Tibial nerve (tissue), 4 donors: ENCODE data around the gene ANKHD1. TPM values are rescaled to one million over a fixed set of nuclear protein-coding genes. Genes with fewer than 3 reads are reported as not detected.

ENCODE experiments used
- DNase-seq, 2 donors: peaks; one replicate each; pipeline ENCODE4 v3.0.0-alpha.2; 2019; ENCODE audit warnings: low spot score in 2 of 2
- H3K27ac ChIP-seq, 4 donors: fragments of 200-600 bp; sonication (generic) in 3 of 4; one replicate each; pipeline ENCODE4 v1.5.1; 2017 to 2019; ENCODE audit warnings: mild to moderate bottlenecking in 1 of 4
- H3K27me3 ChIP-seq, 2 donors: fragments of 200-600 bp; sonication (generic) in 1 of 2; one replicate each; pipeline versions ENCODE4 v1.5.1 to v1.6.0; 2017 to 2019
- H3K36me3 ChIP-seq, 3 donors: fragments of 200-600 bp; sonication (generic); one replicate each; pipeline ENCODE4 v1.5.1; 2018 to 2019
- H3K4me1 ChIP-seq, 4 donors: fragments of 200-600 bp; sonication (generic) in 3 of 4; one replicate each; pipeline ENCODE4 v1.5.1; 2017 to 2019
- H3K4me3 ChIP-seq, 4 donors: fragments of 200-600 bp; sonication (generic) in 3 of 4; one replicate each; pipeline ENCODE4 v1.5.1; 2017 to 2019; ENCODE audit warnings: mild to moderate bottlenecking in 1 of 4, moderate library complexity in 1 of 4
- H3K9me3 ChIP-seq, 4 donors: fragments of 200-600 bp; sonication (generic) in 3 of 4; one replicate each; pipeline ENCODE4 v1.5.1; 2017 to 2019
- EP300 ChIP-seq, 2 donors: sonication (generic); formaldehyde crosslinking; IDR thresholded peaks; one replicate each; pipeline ENCODE4 v1.6.1; 2017; ENCODE audit warnings: antibody characterized with exemption in 2 of 2, mild to moderate bottlenecking in 1 of 2
- POLR2A ChIP-seq, 2 donors: fragments of 450-650 bp; IDR thresholded peaks; one replicate each; pipeline ENCODE4 v1.6.1; 2017; ENCODE audit warnings: antibody characterized with exemption in 2 of 2, mild to moderate bottlenecking in 2 of 2, moderate library complexity in 2 of 2
- WGBS, 2 donors: methylation state at CpG; one replicate each; pipeline ENCODE4 v1.1.5; 2018; 5-methylcytosine and 5-hydroxymethylcytosine counted together
- total RNA-seq, 4 donors: library from RNA; depleted of rRNA; stranded (reverse); fragments of >200 nt; gene quantifications; one replicate each; pipeline ENCODE4 v1.1.0, GENCODE V29; 2016
- TF ChIP-seq, protein P1 (sequence below), 5 experiments: fragments of 200-600 bp in 3 of 5; fragments of 450-650 bp in 2 of 5; sonication (generic) in 3 of 5; IDR thresholded peaks; one replicate each; pipeline ENCODE4 v1.5.1; 2016 to 2019; ENCODE audit warnings: antibody characterized with exemption in 5 of 5, mild to moderate bottlenecking in 3 of 5, moderate library complexity in 2 of 5

Gene ANKHD1
- total RNA-seq, 4 donors from 2014 or later: 119 to 212 (median 162) TPM

- DNase-seq: peak; percentile 42 to 69
- Histone ChIP-seq H3K27me3 (no peaks in the 10 kb centered on the region), H3K4me1 (peaks cover 0 to 10% (median 0%) of the 10 kb centered on the region in 4 donors), H3K27ac (no peak overlapping the region), H3K36me3 (no peaks in the 10 kb centered on the region), H3K9me3 (no peaks in the 10 kb centered on the region), H3K4me3 (peak overlapping the region in 1 of 4 donors; percentile 16)
- WGBS, 2 donors: 11 to 16% methylated on average over 19 to 29 of the region's 29 CpGs
- TF ChIP-seq, protein P1, sequence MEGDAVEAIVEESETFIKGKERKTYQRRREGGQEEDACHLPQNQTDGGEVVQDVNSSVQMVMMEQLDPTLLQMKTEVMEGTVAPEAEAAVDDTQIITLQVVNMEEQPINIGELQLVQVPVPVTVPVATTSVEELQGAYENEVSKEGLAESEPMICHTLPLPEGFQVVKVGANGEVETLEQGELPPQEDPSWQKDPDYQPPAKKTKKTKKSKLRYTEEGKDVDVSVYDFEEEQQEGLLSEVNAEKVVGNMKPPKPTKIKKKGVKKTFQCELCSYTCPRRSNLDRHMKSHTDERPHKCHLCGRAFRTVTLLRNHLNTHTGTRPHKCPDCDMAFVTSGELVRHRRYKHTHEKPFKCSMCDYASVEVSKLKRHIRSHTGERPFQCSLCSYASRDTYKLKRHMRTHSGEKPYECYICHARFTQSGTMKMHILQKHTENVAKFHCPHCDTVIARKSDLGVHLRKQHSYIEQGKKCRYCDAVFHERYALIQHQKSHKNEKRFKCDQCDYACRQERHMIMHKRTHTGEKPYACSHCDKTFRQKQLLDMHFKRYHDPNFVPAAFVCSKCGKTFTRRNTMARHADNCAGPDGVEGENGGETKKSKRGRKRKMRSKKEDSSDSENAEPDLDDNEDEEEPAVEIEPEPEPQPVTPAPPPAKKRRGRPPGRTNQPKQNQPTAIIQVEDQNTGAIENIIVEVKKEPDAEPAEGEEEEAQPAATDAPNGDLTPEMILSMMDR (IDR thresholded peaks at IDR 0.05): peak; percentile 86 to 91 (median 89)
- no peak for TF ChIP-seq EP300 (IDR thresholded peaks at IDR 0.05)
These were observed 38.6 kb upstream of the ANKHD1 start for GRCh38 chr5:140362875-140363630.

DNA sequence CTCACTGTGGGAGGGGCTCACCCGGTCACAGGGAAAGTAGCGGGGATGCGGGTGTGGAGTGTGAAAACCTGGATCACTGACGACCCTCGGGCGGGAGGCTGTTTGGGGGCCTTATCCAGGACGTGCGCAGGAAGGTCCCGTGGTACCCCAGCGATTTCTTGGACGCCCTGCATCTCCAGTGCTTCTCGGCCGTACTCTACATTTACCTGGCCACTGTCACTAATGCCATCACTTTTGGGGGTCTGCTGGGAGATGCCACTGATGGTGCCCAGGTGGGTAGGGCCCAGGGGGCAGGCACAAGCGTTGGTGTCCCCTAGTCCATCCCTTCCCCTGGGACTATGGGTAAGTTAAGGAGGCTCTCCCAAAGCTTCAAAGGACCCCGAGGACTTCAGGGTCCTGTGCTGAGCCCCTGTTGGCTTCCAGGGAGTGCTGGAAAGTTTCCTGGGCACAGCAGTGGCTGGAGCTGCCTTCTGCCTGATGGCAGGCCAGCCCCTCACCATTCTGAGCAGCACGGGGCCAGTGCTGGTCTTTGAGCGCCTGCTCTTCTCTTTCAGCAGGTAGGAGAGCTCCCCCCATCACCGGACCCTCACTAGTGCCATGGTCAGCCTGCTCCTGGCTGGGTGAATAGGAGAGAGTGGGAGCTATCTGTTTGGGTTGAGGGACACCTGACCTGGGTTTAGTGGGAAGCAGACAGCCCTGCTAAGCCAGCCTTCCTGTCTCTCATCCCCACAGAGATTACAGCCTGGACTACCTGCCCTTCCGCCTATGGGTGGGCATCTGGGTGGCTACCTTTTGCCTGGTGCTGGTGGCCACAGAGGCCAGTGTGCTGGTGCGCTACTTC lies 37.8 kb upstream of the ANKHD1 start:
- H3K27me3 ChIP-seq: no peaks in the 10 kb centered on the region
- H3K9me3 ChIP-seq: no peaks in the 10 kb centered on the region
- H3K4me3 ChIP-seq: peak overlapping the region in 1 of 4 donors; percentile 16
- H3K36me3 ChIP-seq: no peaks in the 10 kb centered on the region
- peaks cover 0 to 7% (median 0%) of the 10 kb centered on the region in 4 donors for H3K4me1 ChIP-seq
- no peak for DNase-seq
- H3K27ac ChIP-seq: no peak overlapping the region
- 51 to 66% methylated on average over 17 to 18 of the region's 20 CpGs for WGBS, 2 donors
- TF ChIP-seq, protein P1 (IDR thresholded peaks at IDR 0.05): no peak
- TF ChIP-seq EP300 (IDR thresholded peaks at IDR 0.05): no peak
- no peak for TF ChIP-seq POLR2A (IDR thresholded peaks at IDR 0.05)

DNA sequence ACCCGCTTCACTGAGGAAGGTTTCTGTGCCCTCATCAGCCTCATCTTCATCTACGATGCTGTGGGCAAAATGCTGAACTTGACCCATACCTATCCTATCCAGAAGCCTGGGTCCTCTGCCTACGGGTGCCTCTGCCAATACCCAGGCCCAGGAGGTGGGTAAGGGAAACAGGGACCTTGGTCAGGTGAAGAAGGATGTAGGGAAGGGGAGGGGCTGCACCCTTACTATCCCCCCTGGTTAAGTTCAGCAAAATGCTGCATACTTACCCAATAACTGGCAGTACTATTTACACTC lies 37.2 kb upstream of the ANKHD1 start:
- 87 to 100% methylated on average over 2 to 3 of the region's 3 CpGs for WGBS, 2 donors
- Histone ChIP-seq H3K27me3 (no peaks in the 10 kb centered on the region), H3K4me3 (no peak overlapping the region), H3K27ac (no peak overlapping the region), H3K36me3 (no peaks in the 10 kb centered on the region), H3K4me1 (peaks cover 0 to 6% (median 0%) of the 10 kb centered on the region in 4 donors), H3K9me3 (no peaks in the 10 kb centered on the region)
- no peak for DNase-seq
- TF ChIP-seq EP300 (IDR thresholded peaks at IDR 0.05) (no peak), POLR2A (IDR thresholded peaks at IDR 0.05) (no peak)
- TF ChIP-seq, protein P1 (IDR thresholded peaks at IDR 0.05): no peak

DNA sequence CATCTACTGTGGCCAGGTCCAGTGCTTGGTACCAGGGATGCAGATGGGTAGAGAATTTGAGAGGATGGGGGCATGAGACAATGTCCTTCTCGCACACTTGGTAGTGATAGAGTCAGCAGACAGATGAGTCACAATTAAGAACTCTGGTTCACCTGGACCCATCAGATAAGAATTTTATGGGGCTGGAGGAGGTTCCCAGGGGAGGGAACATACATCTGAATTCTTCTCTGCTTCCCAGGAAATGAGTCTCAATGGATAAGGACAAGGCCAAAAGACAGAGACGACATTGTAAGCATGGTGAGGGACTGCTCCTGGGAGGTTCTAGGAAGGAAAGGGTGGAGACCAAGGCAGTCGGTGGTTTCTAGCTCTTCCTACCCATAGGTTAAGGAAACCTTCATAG lies 36.4 kb upstream of the ANKHD1 start:
- Histone ChIP-seq H3K36me3 (no peaks in the 10 kb centered on the region), H3K9me3 (no peaks in the 10 kb centered on the region), H3K4me1 (peaks cover 0 to 6% (median 0%) of the 10 kb centered on the region in 4 donors), H3K4me3 (no peak overlapping the region), H3K27ac (no peak overlapping the region), H3K27me3 (no peaks in the 10 kb centered on the region)
- no peak for TF ChIP-seq EP300 (IDR thresholded peaks at IDR 0.05)
- WGBS, 2 donors: 68 to 71% methylated on average over 3 of the region's 3 CpGs
- DNase-seq: no peak

DNA sequence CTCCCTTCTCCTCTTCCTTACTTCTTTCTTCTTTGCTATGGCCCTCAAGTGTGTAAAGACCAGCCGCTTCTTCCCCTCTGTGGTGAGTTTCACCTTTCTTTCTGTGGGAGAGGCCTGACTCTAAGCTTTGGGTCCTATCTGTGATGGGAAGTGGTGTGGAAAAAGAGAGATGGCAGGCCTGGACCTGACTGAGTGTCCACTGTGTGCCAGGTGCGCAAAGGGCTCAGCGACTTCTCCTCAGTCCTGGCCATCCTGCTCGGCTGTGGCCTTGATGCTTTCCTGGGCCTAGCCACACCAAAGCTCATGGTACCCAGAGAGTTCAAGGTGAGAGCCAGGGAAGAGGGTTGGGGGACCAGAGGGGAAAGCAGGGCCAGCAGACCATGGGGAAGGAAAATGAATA lies 35.7 kb upstream of the ANKHD1 start:
- Histone ChIP-seq H3K9me3 (no peaks in the 10 kb centered on the region), H3K36me3 (no peaks in the 10 kb centered on the region), H3K4me1 (peaks cover 0 to 6% (median 0%) of the 10 kb centered on the region in 4 donors), H3K27ac (no peak overlapping the region), H3K27me3 (no peaks in the 10 kb centered on the region), H3K4me3 (no peak overlapping the region)
- 95 to 96% methylated on average over 4 of the region's 4 CpGs for WGBS, 2 donors
- no peak for DNase-seq
- TF ChIP-seq, protein P1 (IDR thresholded peaks at IDR 0.05): no peak
- TF ChIP-seq EP300 (IDR thresholded peaks at IDR 0.05) (no peak), POLR2A (IDR thresholded peaks at IDR 0.05) (no peak)
